H1 (cell line): Measurements from ENCODE around the gene CAPN2. TPM values are rescaled to one million over a fixed set of nuclear protein-coding genes. Genes with fewer than 3 reads are reported as not detected.
A peak's percentile ranks its signal among the peaks of the same experiment; 100 is the strongest.
"Not testable (repeated sequence)": the region's sequence is repeated elsewhere in the genome, so short reads cannot be mapped to it uniquely, and the experiment has no call there.

Experiments used
- CTCF ChIA-PET: fragments of 300-600 bp; sonication (Branson Sonifier 250); formaldehyde crosslinking; loops from one replicate; lab custom pipeline; 2021; ENCODE audit not compliant: partially characterized antibody; lab: Charles Lee
- POLR2A ChIA-PET: fragments of 300-600 bp; sonication (Branson Sonifier 250); formaldehyde crosslinking; loops from one replicate; lab custom pipeline; 2021; ENCODE audit warnings: inconsistent platforms; ENCODE audit not compliant: partially characterized antibody; lab: Charles Lee
- DNase-seq, 2 experiments: peaks; one replicate each; pipeline versions ENCODE4 v3.0.0 to v3.0.0-alpha.2; 2010 to 2022; ENCODE audit warnings: low spot score in 2 of 2, low read depth in 1 of 2, mixed read lengths in 1 of 2
- FAIRE-seq: peaks from 2 replicates; lab custom pipeline; 2011; peaks lifted over from hg19 to GRCh38; lab: Jason Lieb, UNC
- H2AFZ ChIP-seq: 2 replicates; pipeline ENCODE4 v1.8.1; 2012; ENCODE audit warnings: low read length, inconsistent platforms
- H2AK5ac ChIP-seq: 2 replicates; pipeline ENCODE4 v1.6.1; 2013; ENCODE audit warnings: low read depth, low read length
- H2BK120ac ChIP-seq: replicated peaks from 2 replicates; pipeline ENCODE3; 2013; ENCODE audit warnings: low read depth, low read length, inconsistent platforms
- H2BK12ac ChIP-seq: 2 replicates; pipeline ENCODE4 v1.6.1; 2013; ENCODE audit warnings: low read depth, low read length
- H2BK15ac ChIP-seq: 2 replicates; pipeline ENCODE4 v1.6.1; 2013; ENCODE audit warnings: low read length
- H2BK20ac ChIP-seq: 2 replicates; pipeline ENCODE4 v1.6.1; 2013; ENCODE audit warnings: low read length
- H2BK5ac ChIP-seq: 2 replicates; pipeline ENCODE4 v1.6.1; 2013; ENCODE audit warnings: low read depth, low read length
- H3K14ac ChIP-seq: 2 replicates; pipeline ENCODE4 v1.6.1; 2013; ENCODE audit warnings: inconsistent platforms; ENCODE audit not compliant: insufficient read length
- H3K18ac ChIP-seq: 2 replicates; pipeline ENCODE4 v1.6.1; 2013; ENCODE audit warnings: low read length; ENCODE audit errors: extremely low read depth
- H3K23ac ChIP-seq: 2 replicates; pipeline ENCODE4 v1.6.1; 2013; ENCODE audit warnings: inconsistent platforms; ENCODE audit not compliant: insufficient read length
- H3K23me2 ChIP-seq: 2 replicates; pipeline ENCODE4 v1.6.1; 2013; ENCODE audit warnings: low read depth, low read length
- H3K27ac ChIP-seq: 2 replicates; pipeline ENCODE4 v1.6.1; 2011; ENCODE audit warnings: low read depth, low read length, inconsistent platforms
- H3K27me3 ChIP-seq, 4 experiments: replicated peaks in 1 of 4; 1 replicate in 1 of 4; 2 replicates in 3 of 4; pipeline versions ENCODE4 v1.6.1 to v1.8.1; 2011 to 2013; ENCODE audit warnings: low read length in 3 of 4, mild to moderate bottlenecking in 3 of 4, inconsistent platforms in 2 of 4, mixed read lengths in 2 of 4, moderate library complexity in 1 of 4; ENCODE audit not compliant: control insufficient read depth in 3 of 4, insufficient read depth in 3 of 4; ENCODE audit errors: extremely low read depth in 1 of 4
- H3K36me3 ChIP-seq, 4 experiments: 2 replicates each; pipeline versions ENCODE4 v1.6.1 to v1.8.1; 2011 to 2013; ENCODE audit warnings: mild to moderate bottlenecking in 4 of 4, low read length in 3 of 4, moderate library complexity in 2 of 4, control low read depth in 1 of 4, inconsistent platforms in 1 of 4; ENCODE audit not compliant: insufficient read depth in 4 of 4, control insufficient read depth in 2 of 4
- H3K4ac ChIP-seq: replicated peaks from 2 replicates; pipeline ENCODE3; 2013; ENCODE audit warnings: low read length, low read depth, mixed read lengths, inconsistent platforms; ENCODE audit not compliant: insufficient read length
- H3K4me1 ChIP-seq, 4 experiments: replicated peaks in 1 of 4; 1 replicate in 1 of 4; 2 replicates in 3 of 4; pipeline versions ENCODE4 v1.6.1 to v1.8.1; 2011 to 2013; ENCODE audit warnings: low read length in 3 of 4, inconsistent platforms in 2 of 4, mixed read lengths in 1 of 4; ENCODE audit not compliant: insufficient read depth in 4 of 4, control insufficient read depth in 3 of 4
- H3K4me2 ChIP-seq, 2 experiments: 2 replicates each; pipeline versions ENCODE4 v1.6.1 to v1.8.1; 2011 to 2013; ENCODE audit warnings: low read depth in 2 of 2, low read length in 2 of 2, control low read depth in 1 of 2, inconsistent platforms in 1 of 2, mild to moderate bottlenecking in 1 of 2; ENCODE audit not compliant: insufficient read depth in 1 of 2
- H3K4me3 ChIP-seq, 4 experiments: fragments of 200-600, 300-600 bp in 1 of 4; sonication (generic), shearing (Covaris generic), sonication (Bioruptor Twin) in 1 of 4; 2 replicates each; pipeline versions ENCODE4 v1.5.1 to v1.8.1; 2011 to 2016; ENCODE audit warnings: low read length in 4 of 4, low read depth in 3 of 4, control low read depth in 2 of 4, inconsistent platforms in 2 of 4, mild to moderate bottlenecking in 2 of 4, mixed read lengths in 1 of 4, moderate library complexity in 1 of 4; ENCODE audit not compliant: insufficient read depth in 2 of 4; ENCODE audit errors: extremely low read depth in 1 of 4
- H3K56ac ChIP-seq: replicated peaks from 2 replicates; pipeline ENCODE3; 2013; ENCODE audit warnings: low read depth, mild to moderate bottlenecking, mixed read lengths, low read length, inconsistent platforms; ENCODE audit not compliant: insufficient read length
- H3K79me1 ChIP-seq: 2 replicates; pipeline ENCODE4 v1.6.1; 2013; ENCODE audit warnings: low read depth, low read length, control low read depth
- H3K79me2 ChIP-seq, 2 experiments: 2 replicates each; pipeline versions ENCODE4 v1.6.1 to v1.8.1; 2012 to 2013; ENCODE audit warnings: low read length in 2 of 2, mild to moderate bottlenecking in 2 of 2, inconsistent platforms in 1 of 2; ENCODE audit not compliant: insufficient read depth in 2 of 2, control insufficient read depth in 1 of 2
- H3K9ac ChIP-seq, 4 experiments: replicated peaks in 1 of 4; 1 replicate in 1 of 4; 2 replicates in 3 of 4; pipeline versions ENCODE4 v1.6.1 to v1.8.1; 2011 to 2013; ENCODE audit warnings: low read depth in 3 of 4, low read length in 3 of 4, control low read depth in 2 of 4, mild to moderate bottlenecking in 2 of 4, moderate library complexity in 2 of 4, inconsistent platforms in 1 of 4; ENCODE audit errors: extremely low read depth in 1 of 4
- H3K9me3 ChIP-seq, 2 experiments: 2 replicates each; pipeline versions ENCODE4 v1.6.1 to v1.8.1; 2012 to 2013; ENCODE audit warnings: mild to moderate bottlenecking in 2 of 2, moderate library complexity in 2 of 2, control low read depth in 1 of 2, inconsistent platforms in 1 of 2, low read depth in 1 of 2, low read length in 1 of 2, mixed read lengths in 1 of 2; ENCODE audit not compliant: insufficient read depth in 2 of 2
- H4K20me1 ChIP-seq, 2 experiments: replicated peaks in 1 of 2; 2 replicates each; pipeline versions ENCODE3 to v1.8.1; 2011 to 2013; ENCODE audit warnings: inconsistent platforms in 2 of 2, low read length in 2 of 2, mild to moderate bottlenecking in 1 of 2; ENCODE audit not compliant: insufficient read depth in 2 of 2, control insufficient read depth in 1 of 2
- H4K5ac ChIP-seq: 2 replicates; pipeline ENCODE4 v1.6.1; 2013; ENCODE audit warnings: low read length, low read depth, mixed read lengths, inconsistent platforms; ENCODE audit not compliant: insufficient read length
- H4K8ac ChIP-seq: 2 replicates; pipeline ENCODE4 v1.8.0; 2013; ENCODE audit warnings: mild to moderate bottlenecking, moderate library complexity, low read length, inconsistent platforms; ENCODE audit not compliant: insufficient read depth; ENCODE audit errors: extremely low read depth
- H4K91ac ChIP-seq: replicated peaks from 2 replicates; pipeline ENCODE3; 2013; ENCODE audit warnings: low read length, mixed read lengths, inconsistent platforms; ENCODE audit not compliant: insufficient read length
- BACH1 ChIP-seq: IDR thresholded peaks from 2 replicates; pipeline ENCODE4 v1.6.1; 2012; ENCODE audit warnings: low read length, improper control_type of control experiment
- JUN ChIP-seq: IDR thresholded peaks from 2 replicates; pipeline ENCODE4 v1.6.1; 2011; ENCODE audit warnings: low read depth, mild to moderate bottlenecking, improper control_type of control experiment, low read length
- JUND ChIP-seq: IDR thresholded peaks from 2 replicates; pipeline ENCODE4 v1.6.1; 2011; ENCODE audit warnings: mild to moderate bottlenecking, improper control_type of control experiment, low read length
- SIRT6 ChIP-seq: IDR thresholded peaks from one replicate; pipeline ENCODE4 v1.7.1; 2012; ENCODE audit warnings: low read length, inconsistent platforms
- SUZ12 ChIP-seq: fragments of 200-600 bp; sonication (generic); IDR thresholded peaks from 2 replicates; pipeline ENCODE4 v1.6.1; 2012; ENCODE audit warnings: mild to moderate bottlenecking, inconsistent platforms, low read length, moderate library complexity, mixed read lengths
- TAF1 ChIP-seq: IDR thresholded peaks from 2 replicates; pipeline ENCODE4 v1.6.1; 2011; ENCODE audit warnings: mild to moderate bottlenecking, low read depth, low read length
- TAF7 ChIP-seq: optimal IDR thresholded peaks from 2 replicates; pipeline ENCODE3; 2011; ENCODE audit warnings: low read depth, mild to moderate bottlenecking, inconsistent platforms, low read length, moderate library complexity, borderline replicate concordance
- ZNF274 ChIP-seq: IDR thresholded peaks from 2 replicates; pipeline ENCODE4 v1.7.0; 2012; ENCODE audit warnings: low read length, borderline replicate concordance; ENCODE audit errors: extremely low read depth
- WGBS, 2 experiments: shearing (Covaris generic) in 1 of 2; methylation state at CpG; one replicate each; pipeline versions ENCODE4 v1.1.6 to v1.1.7; 2013 to 2015; ENCODE audit warnings: low lambda C conversion rate in 2 of 2, mixed read lengths in 2 of 2, inconsistent platforms in 1 of 2, low coverage in 1 of 2, missing lambda C conversion rate in 1 of 2; ENCODE audit not compliant: insufficient replicate concordance in 2 of 2, insufficient coverage in 1 of 2, insufficient read length in 1 of 2; ENCODE audit errors: extremely low coverage in 1 of 2, missing lambda C conversion rate in 1 of 2; 5-methylcytosine and 5-hydroxymethylcytosine counted together
- polyA plus RNA-seq, 7 experiments: library from polyadenylated mRNA; depleted of rRNA in 3 of 7; stranded (reverse) in 5 of 7; unstranded in 2 of 7; fragments of >200 nt in 5 of 7; fragments of 200-250 nt in 2 of 7; gene quantifications; 1 replicate in 5 of 7; 2 replicates in 1 of 7; 4 replicates in 1 of 7; pipeline versions ENCODE4 v1.2.1 to v1.2.3, GENCODE V29; 2011 to 2013; ENCODE audit warnings: missing spikeins in 2 of 7, mixed read lengths in 2 of 7
- total RNA-seq: library from RNA; stranded (reverse); fragmentation: NEBNext Ultra II Directional; extraction: Animal tissue kit (Norgen Biotek cat#: 25700); gene quantifications from 2 replicates; pipeline ENCODE4 v1.2.1, GENCODE V29; 2021

The CAPN2 gene
- total and polyA plus RNA-seq, 2 of the 8 experiments (the other 6 are each of a cell fraction or from before 2014, with no cell fraction given): 9.2 to 10.3 TPM

- TF ChIP-seq TAF7 (no peak), JUN (no peak), TAF1 (no peak), JUND (no peak), SIRT6 (no peak), SUZ12 (no peak), BACH1 (no peak), ZNF274 (no peak)
Measured at GRCh38 chr1:223739366-223740037, 27.2 kb downstream of the CAPN2 start (continued).

GRCh38 chr1:223740038-223740736 lies 27.8 kb downstream of the CAPN2 start:
- H2BK120ac ChIP-seq, H3K9ac ChIP-seq, H2BK12ac ChIP-seq, H3K36me3 ChIP-seq, H4K91ac ChIP-seq, H4K20me1 ChIP-seq, H3K23ac ChIP-seq, H3K79me1 ChIP-seq, H3K56ac ChIP-seq, H2BK5ac ChIP-seq, H2BK15ac ChIP-seq, H3K4ac ChIP-seq, H3K27me3 ChIP-seq, DNase-seq, H3K4me1 ChIP-seq, H2BK20ac ChIP-seq, H2AFZ ChIP-seq, H2AK5ac ChIP-seq, FAIRE-seq, H4K5ac ChIP-seq, H3K4me2 ChIP-seq, H4K8ac ChIP-seq, H3K23me2 ChIP-seq, H3K9me3 ChIP-seq, H3K14ac ChIP-seq, H3K79me2 ChIP-seq, H3K27ac ChIP-seq, H3K4me3 ChIP-seq: not testable (repeated sequence)
- H3K18ac ChIP-seq: peak overlapping the region; percentile 56; the same call in 1 of the 2 replicates
- 85% methylated on average over 10 of the region's 10 CpGs; no CpG with 5 or more reads in 1 of the 2 experiments for WGBS, 2 experiments
- CTCF ChIA-PET: interaction anchor here (0.6 to 5.2 kb wide), 7 partner anchors 9 to 41 kb away, joined by 3 to 55 read pairs (median 4); partner anchors contain the start of gene CAPN2
- POLR2A ChIA-PET: interaction anchor here (1.0 to 1.6 kb wide), 3 partner anchors 13 to 106 kb away, joined by 3 to 4 read pairs (median 3); partner anchors contain the start of gene CAPN2
